NCI-H1105 treated with DMSO at 0.1 percent for 48 hours (cell line): Measurements from ENCODE around the gene RFPL2.
"Not testable (repeated sequence)": the region's sequence is repeated elsewhere in the genome, so short reads cannot be mapped to it uniquely, and the experiment has no call there.

ENCODE experiments used
- DNase-seq: peaks from one replicate; lab custom pipeline; 2025; lab: John Stamatoyannopoulos, UW

The RFPL2 gene

DNA sequence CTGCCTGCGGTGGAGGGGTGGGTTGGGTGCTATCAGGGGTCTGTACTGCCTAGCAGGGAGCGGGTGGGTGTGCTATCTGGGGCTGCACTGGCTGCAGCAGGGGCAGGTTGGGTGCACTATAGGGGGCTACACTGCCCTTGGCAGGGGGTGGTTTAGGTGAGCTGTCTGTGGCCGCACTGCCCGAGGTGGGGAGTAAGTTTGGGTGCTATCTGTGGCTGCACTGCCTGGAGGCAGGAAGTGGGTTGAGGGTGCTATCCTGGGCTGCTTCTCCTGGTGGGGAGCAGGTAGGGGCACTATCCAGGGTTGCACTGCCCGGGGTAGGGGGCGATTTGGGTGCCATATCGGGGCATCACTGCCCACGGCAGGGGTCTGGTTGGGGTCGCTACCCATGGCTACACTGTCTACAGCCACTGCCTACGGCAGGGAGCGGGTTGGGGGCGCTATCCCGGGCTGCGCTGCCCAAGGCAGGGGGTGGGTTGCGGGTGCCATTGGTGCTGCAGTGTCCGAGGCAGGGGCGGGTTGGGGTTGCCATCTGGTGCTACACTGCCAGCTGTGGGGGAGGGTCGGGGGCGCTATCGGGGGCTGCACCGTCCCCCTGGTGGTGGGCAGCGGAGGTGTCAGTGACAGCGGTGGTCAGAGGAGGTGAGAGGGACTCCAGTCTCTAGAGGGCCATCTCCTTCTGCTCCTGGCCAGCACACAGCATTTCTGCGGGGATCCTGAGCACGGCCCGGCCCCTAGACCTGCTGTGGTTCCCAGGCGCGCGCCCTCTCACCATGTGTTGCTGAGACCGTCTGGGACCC, 1.3 kb upstream of the RFPL2 start:
- DNase-seq = no peak

DNA sequence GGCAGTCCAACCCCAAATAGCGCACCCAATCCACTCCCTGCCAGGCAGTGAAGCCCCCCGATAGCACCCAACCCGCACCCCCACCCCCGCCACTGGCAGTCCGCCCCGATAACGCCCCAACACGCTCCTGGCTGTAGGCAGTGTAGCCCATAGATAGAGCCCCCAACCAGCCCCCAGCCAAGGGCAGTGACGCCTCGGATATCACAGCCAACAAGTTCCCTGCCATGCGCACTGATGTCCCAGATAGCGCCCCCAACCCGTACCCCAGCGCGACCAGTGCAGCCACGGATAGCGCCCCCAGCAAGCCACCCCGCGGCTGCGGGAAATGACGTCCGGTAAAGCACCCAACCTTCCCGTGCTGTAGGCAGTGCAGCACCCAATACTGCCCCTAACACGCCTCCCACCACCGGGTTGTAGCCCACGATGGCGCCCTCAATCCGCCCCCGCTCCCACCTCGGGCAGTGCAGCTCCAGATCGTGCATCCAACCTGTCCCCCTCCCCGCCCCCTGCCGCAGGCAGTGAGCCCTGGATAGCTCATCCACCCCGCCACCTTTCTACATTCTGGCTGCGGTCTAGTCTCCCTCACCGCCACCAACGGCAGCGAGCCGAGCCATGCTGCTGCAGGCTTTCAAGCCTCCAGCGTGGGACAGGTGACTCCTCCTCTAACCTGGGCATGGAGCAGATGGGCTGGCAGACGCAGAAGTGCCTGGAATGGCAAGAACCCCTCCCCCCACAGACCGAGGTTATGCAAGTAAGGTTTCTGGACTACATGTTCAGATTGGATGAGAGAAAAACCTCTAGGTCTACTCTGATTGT, 625 bp downstream of the RFPL2 start:
- peak; percentile 81 for DNase-seq

DNA sequence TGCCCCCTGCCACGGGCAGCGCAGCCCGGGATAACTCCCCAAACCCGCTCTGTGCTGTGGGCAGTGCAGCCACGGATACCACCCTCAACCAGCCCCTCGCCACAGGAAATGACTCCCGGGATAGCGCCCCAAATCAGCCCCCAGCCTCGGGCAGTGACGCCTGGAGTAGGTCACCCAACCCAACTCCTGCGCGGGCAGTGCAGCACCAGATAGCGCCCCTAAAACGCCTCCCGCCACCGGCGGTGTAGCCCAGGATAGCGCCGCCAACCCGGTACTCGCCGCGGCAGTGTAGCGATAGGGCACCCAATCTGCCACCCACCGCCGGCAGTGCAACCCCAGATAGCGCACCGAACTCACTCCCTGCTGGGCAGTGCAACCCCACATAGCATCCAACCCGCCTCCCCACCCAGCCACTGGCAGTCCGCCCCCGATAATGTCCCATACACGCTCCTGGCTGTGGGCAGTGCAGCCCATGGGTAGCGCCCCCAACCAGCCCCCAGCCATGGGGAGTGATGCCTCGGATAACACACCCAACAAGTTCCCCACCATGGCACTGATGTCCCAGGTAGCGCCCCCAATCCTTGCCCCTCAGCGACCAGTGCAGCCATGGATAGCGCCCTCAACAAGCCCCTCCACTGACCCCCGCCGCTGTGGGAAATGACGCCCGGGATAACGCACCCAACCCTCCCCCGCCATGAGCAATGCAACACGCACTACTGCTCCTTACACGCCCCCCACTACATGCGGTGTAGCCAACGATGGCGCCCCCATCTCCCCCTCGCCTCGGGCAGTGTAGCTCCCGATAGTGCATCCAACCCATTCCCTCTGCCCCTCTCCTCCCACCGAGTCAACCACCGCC, 1.5 kb downstream of the RFPL2 start:
- DNase-seq = peak; percentile 14

DNA sequence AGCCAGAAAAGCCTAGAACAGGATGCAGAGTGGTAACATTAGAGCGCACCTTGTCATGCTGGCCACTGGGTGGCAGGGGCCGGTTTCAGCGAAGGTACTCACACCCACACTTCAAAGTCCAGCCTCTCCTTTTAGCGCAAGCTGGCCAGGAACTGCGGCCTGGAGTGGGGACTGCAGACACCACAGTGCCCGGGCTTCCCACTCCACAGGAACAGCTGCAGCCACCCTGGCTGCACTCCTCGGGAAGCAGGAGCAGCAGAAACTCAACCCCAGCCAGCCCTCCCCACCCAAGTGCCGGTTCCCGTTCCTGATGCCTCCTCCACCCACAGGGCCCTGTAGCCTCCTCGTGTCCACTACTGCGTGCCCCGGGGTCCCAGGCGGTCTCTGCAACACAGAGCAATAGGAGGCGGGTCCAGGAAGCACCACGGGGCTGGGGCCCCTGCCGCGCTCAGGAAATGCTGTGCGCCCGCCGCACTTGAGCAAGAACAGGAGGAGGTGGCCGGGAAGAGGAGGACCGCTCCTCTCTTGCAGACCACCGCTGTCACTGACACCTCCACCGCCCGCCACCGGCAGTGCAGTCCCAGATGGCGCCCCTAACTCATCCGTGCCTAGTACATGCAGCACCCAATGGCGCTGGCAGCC, 2.2 kb downstream of the RFPL2 start:
- peak; percentile 53 for DNase-seq

DNA sequence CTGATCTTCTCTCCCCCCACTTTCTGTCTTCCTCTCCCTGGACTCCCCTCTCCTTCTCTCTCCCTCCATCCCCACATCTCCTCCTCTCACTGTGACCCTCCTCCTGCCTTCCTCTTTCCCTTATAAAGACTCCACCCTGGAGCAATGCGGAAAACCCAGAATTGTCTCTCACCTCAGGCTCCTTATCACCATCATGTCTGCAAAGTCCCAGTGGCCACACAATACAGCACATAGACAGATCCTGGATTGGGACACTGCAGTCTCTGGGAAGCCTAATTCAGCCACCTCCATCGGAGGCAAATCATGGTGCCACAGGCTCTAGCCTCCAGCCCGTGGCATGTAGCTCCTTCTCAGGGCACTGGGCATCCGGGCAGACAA, 2.7 kb downstream of the RFPL2 start:
- no peak for DNase-seq

DNA sequence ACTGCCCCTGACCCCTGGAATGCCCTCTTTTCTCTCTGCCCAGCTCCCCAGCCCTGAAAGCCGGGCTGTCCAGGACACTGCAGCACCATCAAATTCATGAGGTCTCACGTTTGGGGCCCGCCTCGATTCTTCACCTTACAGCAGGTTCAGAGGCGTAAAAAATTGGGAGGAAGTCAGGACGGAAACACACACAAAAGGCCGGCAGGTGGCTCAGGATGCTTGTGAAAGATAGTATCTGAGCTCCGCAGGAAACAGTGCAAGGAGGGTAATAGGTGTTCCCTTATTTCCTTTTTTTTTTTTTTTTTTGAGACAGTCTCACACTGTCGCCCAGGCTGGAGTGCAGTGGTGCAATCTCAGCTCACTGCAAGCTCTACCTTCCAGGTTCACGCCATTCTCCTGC, 4.1 kb downstream of the RFPL2 start:
- DNase-seq = no peak

DNA sequence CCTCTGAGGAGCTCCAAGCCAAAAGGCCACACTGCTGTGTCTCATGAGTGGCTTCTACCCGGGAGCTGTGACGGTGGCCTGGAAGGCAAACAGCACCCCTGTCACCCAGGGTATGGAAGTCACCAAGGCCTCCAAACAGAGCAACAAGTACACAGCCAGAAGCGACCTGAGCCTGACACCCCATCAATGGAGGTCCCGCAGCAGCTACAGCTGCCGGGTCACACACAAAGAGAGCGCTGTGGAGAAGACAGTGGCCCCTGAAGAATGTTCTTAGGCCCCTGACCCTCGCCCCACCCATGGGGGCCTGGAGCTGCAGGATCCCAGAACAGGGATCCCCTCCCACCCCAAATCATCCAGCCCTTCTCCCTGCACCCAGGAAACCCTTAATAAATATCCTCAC, 4.9 kb downstream of the RFPL2 start:
- no peak for DNase-seq

DNA sequence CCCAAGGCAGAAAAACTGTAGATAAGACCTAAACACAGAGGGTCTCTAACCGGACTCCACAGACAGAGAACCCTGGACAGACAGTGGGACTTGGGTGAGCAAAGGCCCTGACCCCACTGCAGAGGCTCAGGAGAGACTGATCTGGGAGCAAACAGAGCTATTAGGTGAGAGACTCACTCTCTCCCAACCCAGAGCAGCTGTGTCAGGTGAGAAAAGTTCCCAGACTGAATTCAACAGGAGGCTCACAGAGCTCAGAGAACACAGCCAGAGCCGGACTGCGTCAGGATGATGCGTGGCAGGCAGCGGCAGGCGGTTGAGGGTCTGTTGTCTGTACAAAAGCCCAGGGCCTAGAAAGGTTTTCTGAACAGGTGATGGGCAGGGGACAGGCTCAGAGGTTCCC, 5.5 kb downstream of the RFPL2 start:
- no peak for DNase-seq

DNA sequence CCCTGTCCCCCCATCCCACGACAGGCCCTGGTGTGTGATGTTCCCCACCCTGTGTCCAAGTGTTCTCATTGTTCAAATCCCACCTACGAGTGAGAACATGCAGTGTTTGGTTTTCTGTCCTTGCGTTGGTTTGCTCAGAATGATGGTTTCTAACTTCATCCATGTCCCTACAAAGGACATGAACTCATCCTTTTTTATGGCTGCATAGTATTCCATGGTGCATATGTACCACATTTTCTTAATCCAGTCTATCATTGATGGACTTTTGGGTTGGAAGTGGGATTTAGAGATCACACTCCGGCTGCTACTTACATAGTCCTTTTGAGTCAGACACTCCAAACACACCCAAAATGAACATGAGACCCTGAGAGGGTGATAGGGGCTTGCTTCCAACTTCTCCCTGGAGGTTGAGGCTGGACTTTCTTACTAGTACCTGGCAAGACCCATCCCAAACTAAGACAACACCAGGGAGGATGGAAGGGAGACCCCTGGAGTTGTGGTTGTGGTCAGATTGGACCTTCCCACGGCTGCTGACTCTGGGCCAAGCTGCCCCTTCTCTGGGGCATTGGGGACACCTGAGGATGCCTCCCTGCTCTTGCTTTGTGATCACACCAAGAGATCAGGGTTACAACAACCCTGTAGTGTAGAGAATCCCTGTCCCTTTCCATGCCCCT, 7.2 kb downstream of the RFPL2 start:
- not testable (repeated sequence) for DNase-seq

DNA sequence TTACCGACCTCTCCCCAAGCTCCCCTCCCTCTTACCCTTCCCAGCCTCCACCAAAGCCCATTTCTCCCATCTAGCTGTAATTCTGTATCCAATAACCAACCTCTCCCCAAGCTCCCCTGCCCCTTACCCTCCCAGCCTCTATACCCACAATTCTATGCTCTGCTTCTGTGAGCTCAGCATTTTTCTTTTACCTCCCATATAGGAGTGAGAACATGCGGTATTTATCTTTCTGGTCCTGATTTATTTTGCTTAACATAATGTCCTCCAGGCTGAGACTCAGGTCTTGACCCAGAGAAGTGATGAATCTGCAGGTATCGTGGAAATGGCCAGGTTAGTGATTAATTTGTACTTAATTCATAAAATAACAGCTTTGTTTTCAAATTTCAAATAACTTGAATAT, 9.0 kb downstream of the RFPL2 start:
- not testable (repeated sequence) for DNase-seq

DNA sequence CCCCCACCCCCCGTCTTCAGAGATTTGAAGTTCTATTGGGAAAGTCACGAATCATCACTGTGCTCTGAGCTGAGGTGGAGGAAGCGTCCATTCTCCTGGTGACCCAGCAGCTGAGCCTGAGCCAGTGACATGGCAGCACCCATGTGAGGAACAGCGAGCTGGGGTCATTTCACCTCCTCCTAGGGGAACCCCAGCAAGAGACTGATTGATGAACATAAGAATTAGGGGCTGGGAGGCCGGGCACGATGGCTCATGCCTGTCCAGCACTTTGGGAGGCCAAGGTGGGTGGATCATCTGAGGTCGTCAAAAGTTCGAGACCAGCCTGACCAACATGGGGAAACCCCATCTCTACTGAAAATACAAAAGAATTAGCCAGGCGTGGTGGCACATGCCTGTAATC, 11.5 kb downstream of the RFPL2 start:
- DNase-seq = not testable (repeated sequence)

DNA sequence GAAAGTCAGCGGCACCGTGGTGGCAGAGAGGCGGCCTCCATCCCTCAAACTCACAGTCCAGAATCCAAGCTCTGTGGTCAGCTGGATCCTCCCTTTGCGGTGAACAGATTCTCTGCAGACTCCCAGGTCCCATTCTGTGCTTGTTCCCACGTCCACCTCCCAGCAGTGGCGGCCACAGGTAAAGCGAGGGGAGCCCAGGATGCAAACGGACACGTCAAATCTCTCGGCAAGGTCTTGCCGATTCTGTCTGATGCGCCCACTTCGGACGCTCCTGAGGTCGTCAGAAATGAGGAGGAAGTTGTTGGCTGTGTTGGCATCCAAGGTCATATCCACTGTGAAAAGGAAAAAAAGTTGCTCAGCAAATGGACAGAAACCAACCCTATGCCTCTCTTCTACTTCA, 13.9 kb downstream of the RFPL2 start:
- not testable (repeated sequence) for DNase-seq

DNA sequence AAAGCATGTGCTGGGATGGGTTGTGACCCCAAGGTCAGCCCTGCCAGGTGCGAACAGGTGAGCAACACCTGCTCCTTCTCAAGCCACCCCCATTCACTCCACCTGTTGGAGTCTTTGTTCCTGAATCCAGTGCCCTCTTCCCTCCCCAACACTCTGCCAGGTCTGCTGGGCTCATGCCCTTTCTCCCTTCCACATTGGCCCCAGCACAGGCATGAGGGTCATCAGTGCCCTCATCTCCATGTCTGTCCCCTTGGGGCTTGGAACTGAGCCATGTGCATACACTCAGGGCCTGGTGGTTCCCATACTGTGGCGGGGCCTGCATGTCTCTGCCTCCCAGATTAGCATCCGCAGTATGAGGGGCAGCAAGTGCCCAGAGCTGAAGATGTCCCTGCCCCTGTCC, 19.1 kb downstream of the RFPL2 start:
- no peak for DNase-seq

DNA sequence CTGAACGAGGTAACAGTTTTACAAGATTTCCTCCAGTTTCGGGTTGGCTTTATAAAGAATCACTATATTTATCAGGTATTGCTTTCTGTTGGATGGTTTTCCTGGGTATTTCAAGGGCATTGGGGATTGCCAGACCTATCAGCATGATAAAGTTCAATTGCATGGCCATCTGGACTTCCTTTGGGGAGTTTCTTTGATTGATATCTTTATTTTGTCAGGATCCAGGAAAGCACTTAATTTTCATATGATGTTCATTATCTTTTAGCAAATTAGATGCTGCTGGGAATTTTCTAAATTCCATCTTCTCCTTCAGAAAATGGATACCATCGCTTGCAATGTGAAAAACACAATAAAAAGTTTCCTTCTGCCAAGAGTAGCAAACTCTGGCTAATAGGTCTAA, 21.2 kb downstream of the RFPL2 start:
- no peak for DNase-seq

DNA sequence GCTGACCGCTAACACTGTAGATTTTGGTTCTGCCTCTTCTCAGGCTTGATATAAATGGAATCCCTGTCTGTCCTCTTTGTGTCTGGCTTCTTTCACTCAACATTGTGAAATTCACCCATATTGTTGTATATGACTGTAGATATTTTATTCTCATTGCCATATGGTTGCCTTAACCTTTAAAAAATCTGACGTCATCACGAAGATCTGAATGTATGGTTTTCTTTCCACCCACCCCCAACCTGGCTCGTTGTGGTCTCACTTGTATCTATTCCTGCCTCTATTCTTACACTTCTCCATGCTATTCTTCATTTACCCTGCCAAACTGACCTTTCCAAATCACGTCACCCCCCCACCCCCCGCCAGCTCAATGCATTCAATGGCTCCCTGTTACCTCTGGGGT, 23.8 kb downstream of the RFPL2 start:
- no peak for DNase-seq

DNA sequence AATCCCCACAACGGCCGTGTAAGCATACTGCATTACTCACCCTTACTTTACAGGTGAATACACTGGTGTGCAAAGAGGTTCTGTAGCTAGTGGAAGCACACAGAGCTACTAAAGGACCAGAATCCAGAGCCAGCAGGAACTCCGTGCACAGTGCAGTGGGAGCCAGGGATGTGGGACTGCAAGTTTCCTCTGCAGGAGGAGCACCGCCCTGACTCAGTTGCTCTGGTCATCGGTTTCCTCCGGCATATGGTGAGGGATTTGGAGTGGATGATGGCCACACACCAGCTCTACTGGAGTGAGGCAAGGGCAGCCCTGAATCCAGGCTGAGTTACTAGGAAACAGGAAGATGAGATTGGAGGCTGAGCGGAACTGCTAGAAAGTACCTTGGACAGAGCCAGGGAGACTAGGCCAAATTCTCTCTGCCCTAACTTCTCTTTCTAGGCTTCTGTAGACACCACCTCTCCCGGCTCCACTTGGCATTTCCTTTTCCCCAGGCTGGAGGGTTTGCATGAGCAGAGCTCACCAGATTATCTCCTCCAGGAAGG, 27.6 kb downstream of the RFPL2 start:
- DNase-seq = no peak

DNA sequence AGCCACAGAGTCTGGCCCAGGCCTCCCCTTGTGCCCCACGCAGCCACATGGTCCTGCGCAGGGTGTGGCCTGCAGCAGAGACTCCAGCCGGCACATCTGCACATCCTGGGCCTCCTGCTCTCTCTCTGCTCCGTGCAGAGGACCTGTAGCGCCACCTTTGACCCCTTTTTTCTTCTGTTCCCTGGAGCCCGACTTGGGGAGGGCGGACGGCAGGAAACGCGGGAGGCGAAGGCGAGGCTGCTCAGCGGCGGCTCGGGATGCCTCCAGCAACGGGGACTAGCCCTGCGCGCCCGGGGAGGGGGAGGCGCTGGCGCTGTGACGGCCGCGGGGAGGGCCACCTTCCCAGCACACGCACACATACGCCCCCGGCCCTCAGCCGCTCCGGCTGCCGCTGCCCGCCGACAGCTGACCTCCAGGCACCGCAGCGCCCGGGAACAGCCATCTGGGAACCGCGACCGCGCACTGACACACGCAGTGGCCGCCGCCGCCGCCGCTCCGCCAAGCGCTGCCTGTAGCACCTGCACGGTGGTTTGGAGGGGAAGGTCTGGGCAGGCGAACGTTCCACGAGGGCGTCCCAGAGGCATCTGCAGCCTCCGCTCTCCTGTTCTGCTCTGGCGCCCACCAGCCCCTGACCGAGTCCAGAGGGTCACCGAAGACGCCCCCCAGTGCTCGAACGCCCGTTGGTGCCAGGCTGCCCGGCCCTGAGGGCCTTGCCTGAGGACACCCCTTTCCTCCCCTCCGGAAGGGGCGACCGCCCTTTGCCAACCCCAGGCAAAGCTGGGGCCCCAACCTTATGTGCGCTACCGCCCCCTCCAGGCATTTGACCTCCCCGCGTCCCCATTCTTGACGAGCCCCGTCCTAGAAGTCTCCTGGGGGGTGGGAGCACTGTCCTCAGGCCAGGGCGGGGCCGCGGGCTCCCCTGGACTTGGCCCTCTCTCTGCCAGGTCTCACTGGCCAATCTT, 28.9 kb downstream of the RFPL2 start:
- DNase-seq = no peak

DNA sequence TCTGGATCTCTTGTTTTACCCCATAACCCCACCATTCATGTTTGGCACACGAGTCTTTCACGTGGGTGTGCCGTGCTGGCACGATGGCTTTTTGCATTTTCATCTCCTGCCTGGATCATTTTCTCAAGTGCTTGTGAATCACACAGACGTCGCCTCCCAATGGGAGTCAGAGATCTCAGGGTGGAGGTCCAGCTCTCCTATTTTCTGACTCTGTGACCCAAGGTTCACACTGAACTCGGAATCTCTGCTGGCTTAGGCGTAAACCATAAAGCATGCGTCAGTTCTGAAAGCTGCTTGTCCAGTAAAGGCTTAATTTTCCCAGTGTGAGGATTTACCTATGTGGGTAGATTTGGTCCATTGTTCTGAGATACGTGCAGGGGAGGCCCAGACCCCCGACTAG, 29.8 kb downstream of the RFPL2 start:
- DNase-seq = no peak

DNA sequence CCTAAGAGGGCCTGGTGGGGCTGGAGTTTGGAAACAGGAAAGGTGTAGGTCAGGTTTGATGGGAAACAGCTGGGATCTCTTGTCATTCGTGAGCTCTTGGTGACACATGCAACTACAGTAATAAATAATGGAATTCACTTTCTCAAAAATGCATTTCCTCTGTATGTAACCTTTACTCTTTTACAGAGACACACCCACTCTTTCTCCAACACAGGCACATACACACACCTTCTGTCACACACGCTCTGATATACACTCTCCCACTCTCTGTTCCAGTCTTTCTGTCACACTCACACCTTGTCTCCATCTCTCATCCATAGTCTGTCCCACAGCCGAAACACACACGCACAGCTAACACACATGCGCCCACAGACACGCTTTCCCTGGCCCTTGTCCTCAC, 39.2 kb downstream of the RFPL2 start:
- DNase-seq = no peak
